Neural progenitor cell (in vitro differentiated cells): ENCODE data around the gene TIMP2. TPM values are rescaled to one million over a fixed set of nuclear protein-coding genes. Genes with fewer than 3 reads are reported as not detected.

Experiments
- DNase-seq: peaks from one replicate; pipeline ENCODE4 v3.0.0-alpha.2; 2016; ENCODE audit warnings: low spot score
- H2AFZ ChIP-seq: fragments of 200-600 bp; sonication (generic); replicated peaks from 2 replicates; pipeline ENCODE4 v1.6.1; 2016; ENCODE audit warnings: antibody characterized with exemption
- H3F3A ChIP-seq: fragments of 200-600 bp; sonication (generic); 2 replicates; pipeline ENCODE4 v1.6.1; 2016; ENCODE audit warnings: antibody characterized with exemption, low read depth
- H3K27ac ChIP-seq: fragments of 200-600 bp; sonication (generic); 2 replicates; pipeline ENCODE4 v1.5.1; 2016; ENCODE audit warnings: mild to moderate bottlenecking
- H3K27me3 ChIP-seq: fragments of 200-600 bp; sonication (generic); 2 replicates; pipeline ENCODE4 v1.6.1; 2016; ENCODE audit warnings: mild to moderate bottlenecking, moderate library complexity
- H3K36me3 ChIP-seq: fragments of 200-600 bp; sonication (generic); 2 replicates; pipeline ENCODE4 v1.5.1; 2016
- H3K4me1 ChIP-seq: fragments of 200-600 bp; sonication (generic); 2 replicates; pipeline ENCODE4 v1.6.1; 2016; ENCODE audit warnings: mixed run types
- H3K4me2 ChIP-seq: fragments of 200-600 bp; sonication (generic); 2 replicates; pipeline ENCODE4 v1.6.1; 2016
- H3K4me3 ChIP-seq: fragments of 200-600 bp; sonication (generic); 2 replicates; pipeline ENCODE4 v1.5.1; 2016
- H3K79me2 ChIP-seq: fragments of 200-600 bp; sonication (generic); 2 replicates; pipeline ENCODE4 v1.6.1; 2016; ENCODE audit warnings: low read depth
- H3K9ac ChIP-seq: fragments of 200-600 bp; sonication (generic); 2 replicates; pipeline ENCODE4 v1.6.1; 2016
- H3K9me3 ChIP-seq: fragments of 200-600 bp; sonication (generic); 2 replicates; pipeline ENCODE4 v1.5.1; 2016; ENCODE audit warnings: low read depth
- H4K20me1 ChIP-seq: fragments of 200-600 bp; sonication (generic); 2 replicates; pipeline ENCODE4 v1.6.1; 2016; ENCODE audit warnings: low read depth
- H3K27ac Mint-ChIP-seq: 3 replicates; pipeline ENCODE4 v1.8.0; 2021; ENCODE audit warnings: mixed read lengths
- H3K27me3 Mint-ChIP-seq: 2 replicates; pipeline ENCODE4 v1.8.0; 2022; ENCODE audit warnings: low read depth, mild to moderate bottlenecking, inconsistent platforms, moderate library complexity, mixed read lengths; ENCODE audit not compliant: insufficient read depth
- H3K36me3 Mint-ChIP-seq: 3 replicates; pipeline ENCODE4 v1.8.0; 2021; ENCODE audit warnings: mixed read lengths
- H3K4me1 Mint-ChIP-seq: 3 replicates; pipeline ENCODE4 v1.8.0; 2021; ENCODE audit warnings: mixed read lengths
- H3K4me3 Mint-ChIP-seq: 3 replicates; pipeline ENCODE4 v1.8.0; 2021; ENCODE audit warnings: mild to moderate bottlenecking, moderate library complexity, mixed read lengths
- H3K9me3 Mint-ChIP-seq: 3 replicates; pipeline ENCODE4 v1.8.0; 2020; ENCODE audit warnings: mixed read lengths
- CTCF ChIP-seq: fragments of 200-600 bp; sonication (generic); IDR thresholded peaks from 2 replicates; pipeline ENCODE4 v1.5.1; 2017; ENCODE audit warnings: antibody characterized with exemption, mild to moderate bottlenecking
- EZH2 ChIP-seq: fragments of 200-600 bp; sonication (generic); IDR thresholded peaks from 2 replicates; pipeline ENCODE4 v1.6.1; 2017; ENCODE audit warnings: antibody characterized with exemption, mild to moderate bottlenecking, moderate library complexity
- EZH2phosphoT487 ChIP-seq: fragments of 200-600 bp; sonication (generic); IDR thresholded peaks from 2 replicates; pipeline ENCODE4 v1.6.1; 2017; ENCODE audit warnings: antibody characterized with exemption
- total RNA-seq: library from RNA; depleted of rRNA; stranded (reverse); fragments of >200 nt; gene quantifications from 2 replicates; pipeline ENCODE4 v1.2.3, GENCODE V29; 2015; ENCODE audit warnings: low replicate concordance

TIMP2 gene
- total RNA-seq, 1 donor from 2014 or later, result 19.8 TPM

GRCh38 chr17:78805301-78805700 is 119.9 kb downstream of the TIMP2 start:
- Histone ChIP-seq H3K4me1 (no peaks in the 10 kb centered on the region), H3F3A (no peaks in the 10 kb centered on the region), H3K9me3 (no peaks in the 10 kb centered on the region), H3K36me3 (peaks cover 7% of the 10 kb centered on the region), H3K4me3 (no peak overlapping the region), H4K20me1 (no peaks in the 10 kb centered on the region), H3K9ac (no peak overlapping the region), H3K4me2 (no peak overlapping the region), H3K79me2 (no peaks in the 10 kb centered on the region), H3K27ac (no peak overlapping the region), H2AFZ (no peak overlapping the region), H3K27me3 (no peaks in the 10 kb centered on the region)
- TF ChIP-seq CTCF (no peak), EZH2 (no peak), EZH2phosphoT487 (no peak)
- Mint-ChIP-seq H3K36me3 (peaks cover 22% of the 10 kb centered on the region), H3K9me3 (no peaks in the 10 kb centered on the region), H3K4me3 (no peak overlapping the region), H3K27me3 (peaks cover 1% of the 10 kb centered on the region), H3K27ac (no peak overlapping the region), H3K4me1 (no peaks in the 10 kb centered on the region)
- no peak for DNase-seq

- Mint-ChIP-seq H3K4me3 (no peak overlapping the region), H3K27ac (no peak overlapping the region), H3K4me1 (no peaks in the 10 kb centered on the region), H3K36me3 (peaks cover 23% of the 10 kb centered on the region), H3K27me3 (peaks cover 2% of the 10 kb centered on the region), H3K9me3 (no peaks in the 10 kb centered on the region)
- Histone ChIP-seq H4K20me1 (no peaks in the 10 kb centered on the region), H3K79me2 (no peaks in the 10 kb centered on the region), H3K36me3 (peaks cover 7% of the 10 kb centered on the region), H2AFZ (no peak overlapping the region), H3K9me3 (no peaks in the 10 kb centered on the region), H3K4me2 (no peak overlapping the region), H3K27me3 (no peaks in the 10 kb centered on the region), H3F3A (no peaks in the 10 kb centered on the region), H3K9ac (no peak overlapping the region), H3K4me3 (no peak overlapping the region), H3K27ac (no peak overlapping the region), H3K4me1 (no peaks in the 10 kb centered on the region)
- DNase-seq, result no peak
- no peak for TF ChIP-seq CTCF
- TF ChIP-seq EZH2, result no peak
- no peak for TF ChIP-seq EZH2phosphoT487
Measured at GRCh38 chr17:78804777-78805176, 120.4 kb downstream of the TIMP2 start.

GRCh38 chr17:78803186-78803845 is 121.9 kb downstream of the TIMP2 start:
- H3K27ac ChIP-seq, result no peak overlapping the region
- DNase-seq, result no peak
- no peaks in the 10 kb centered on the region for H3K9me3 ChIP-seq
- no peaks in the 10 kb centered on the region for H3K79me2 ChIP-seq
- H3K4me3 ChIP-seq, result no peak overlapping the region
- no peaks in the 10 kb centered on the region for H4K20me1 ChIP-seq
- Mint-ChIP-seq H3K36me3 (peaks cover 31% of the 10 kb centered on the region), H3K27me3 (peaks cover 4% of the 10 kb centered on the region), H3K4me3 (no peak overlapping the region), H3K27ac (no peak overlapping the region), H3K9me3 (no peaks in the 10 kb centered on the region), H3K4me1 (no peaks in the 10 kb centered on the region)
- no peak for TF ChIP-seq EZH2phosphoT487
- TF ChIP-seq EZH2, result no peak
- no peak for TF ChIP-seq CTCF
- H3F3A ChIP-seq, result no peaks in the 10 kb centered on the region
- H3K36me3 ChIP-seq, result no peaks in the 10 kb centered on the region
- H3K4me1 ChIP-seq, result no peaks in the 10 kb centered on the region
- H2AFZ ChIP-seq, result no peak overlapping the region
- H3K4me2 ChIP-seq, result no peak overlapping the region
- no peaks in the 10 kb centered on the region for H3K27me3 ChIP-seq
- H3K9ac ChIP-seq, result no peak overlapping the region

Other genes with a start within 250 kb of the TIMP2 start
- 14.8 and 16.0 TPM in 2 replicates for gene CYTH1, start 143.1 kb downstream of the TIMP2 start, total RNA-seq
- 16.6 and 20.4 TPM in 2 replicates for gene USP36, start 84.6 kb downstream of the TIMP2 start, total RNA-seq
- gene CEP295NL, start 22.2 kb downstream of the TIMP2 start, total RNA-seq, result 0.28 and 0.39 TPM in 2 replicates
- 17.5 and 64.3 TPM in 2 replicates for gene LGALS3BP, start 54.5 kb upstream of the TIMP2 start, total RNA-seq
- gene CANT1, start 84.4 kb upstream of the TIMP2 start, total RNA-seq, result 24.3 and 61.3 TPM in 2 replicates
- 1.4 and 2.6 TPM in 2 replicates for gene C1QTNF1, start 98.8 kb upstream of the TIMP2 start, total RNA-seq
- 11.7 and 29.4 TPM in 2 replicates for gene ENGASE, start 149.4 kb upstream of the TIMP2 start, total RNA-seq